ENCODE measurements around the gene ENTPD8.

Gene ENTPD8

GRCh38 chr9:137445275-137445807, 4.2 kb upstream of the ENTPD8 start:
- DNase-seq, result peak; percentile 9

GRCh38 chr9:137444106-137444790, 3.1 kb upstream of the ENTPD8 start:
- no peak for DNase-seq

GRCh38 chr9:137441935-137442321, 771 bp upstream of the ENTPD8 start:
- no peak for DNase-seq

GRCh38 chr9:137439158-137439714, 1.9 kb downstream of the ENTPD8 start:
- no peak for DNase-seq

GRCh38 chr9:137438591-137439157, 2.5 kb downstream of the ENTPD8 start:
- no peak for DNase-seq

- DNase-seq, result no peak
These were observed 3.2 kb downstream of the ENTPD8 start for GRCh38 chr9:137437691-137438590.

- no peak for DNase-seq
These were observed 4.2 kb downstream of the ENTPD8 start for GRCh38 chr9:137436761-137437600.

GRCh38 chr9:137435980-137436760, 5.0 kb downstream of the ENTPD8 start:
- DNase-seq, result no peak

GRCh38 chr9:137435381-137435891, 5.7 kb downstream of the ENTPD8 start:
- DNase-seq, result no peak

- DNase-seq, result no peak
These were observed 6.4 kb downstream of the ENTPD8 start for GRCh38 chr9:137434498-137435380.

GRCh38 chr9:137433916-137434431, 7.2 kb downstream of the ENTPD8 start:
- no peak for DNase-seq

- DNase-seq, result no peak
These were observed 7.7 kb downstream of the ENTPD8 start for GRCh38 chr9:137433349-137433915.

- no peak for DNase-seq
These were observed 8.3 kb downstream of the ENTPD8 start for GRCh38 chr9:137432687-137433348.

GRCh38 chr9:137431416-137431931, 9.7 kb downstream of the ENTPD8 start:
- DNase-seq, result no peak

- no peak for DNase-seq
These were observed 10.3 kb downstream of the ENTPD8 start for GRCh38 chr9:137430723-137431415.

- DNase-seq, result no peak
These were observed 11.0 kb downstream of the ENTPD8 start for GRCh38 chr9:137429974-137430722.

- no peak for DNase-seq
These were observed 11.6 kb downstream of the ENTPD8 start for GRCh38 chr9:137429546-137429890.
